GM19328 (cell line): ENCODE data around the gene RASGRF2.
"Not testable (repeated sequence)": the region's sequence is repeated elsewhere in the genome, so short reads cannot be mapped to it uniquely, and the experiment has no call there.

ENCODE experiments used
- ATAC-seq: cut with Tn5 transposase; IDR thresholded peaks from one replicate; pipeline ENCODE4 v1.9.1; 2021; ENCODE audit warnings: mild to moderate bottlenecking, moderate library complexity; ENCODE audit not compliant: unreplicated experiment

The RASGRF2 gene

DNA sequence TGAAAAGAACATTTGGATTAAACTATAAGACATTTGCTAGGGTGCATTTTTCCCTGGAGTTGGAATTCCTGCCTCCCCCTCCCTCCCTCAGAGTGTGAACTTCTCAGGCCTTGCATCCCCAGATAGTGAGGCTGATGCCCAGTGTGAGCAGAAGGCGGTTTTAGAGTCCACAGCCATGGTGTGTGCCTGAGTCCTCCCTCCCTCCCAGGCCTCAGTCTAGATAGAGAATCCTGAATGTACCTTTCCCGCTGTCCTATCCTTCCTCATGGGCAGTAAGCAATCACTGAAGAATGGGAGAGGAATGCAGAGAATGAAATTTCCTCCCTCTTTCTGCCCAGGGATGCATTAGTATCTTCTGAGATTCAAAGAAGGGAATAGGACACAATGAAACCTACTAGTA is 108.5 kb downstream of the RASGRF2 start:
- ATAC-seq: no peak

GRCh38 chr5:81069990-81070389 is 109.8 kb downstream of the RASGRF2 start:
- no peak for ATAC-seq

GRCh38 chr5:81070571-81071255 is 110.5 kb downstream of the RASGRF2 start:
- no peak for ATAC-seq

GRCh38 chr5:81075041-81075440 is 114.9 kb downstream of the RASGRF2 start:
- ATAC-seq: no peak

DNA sequence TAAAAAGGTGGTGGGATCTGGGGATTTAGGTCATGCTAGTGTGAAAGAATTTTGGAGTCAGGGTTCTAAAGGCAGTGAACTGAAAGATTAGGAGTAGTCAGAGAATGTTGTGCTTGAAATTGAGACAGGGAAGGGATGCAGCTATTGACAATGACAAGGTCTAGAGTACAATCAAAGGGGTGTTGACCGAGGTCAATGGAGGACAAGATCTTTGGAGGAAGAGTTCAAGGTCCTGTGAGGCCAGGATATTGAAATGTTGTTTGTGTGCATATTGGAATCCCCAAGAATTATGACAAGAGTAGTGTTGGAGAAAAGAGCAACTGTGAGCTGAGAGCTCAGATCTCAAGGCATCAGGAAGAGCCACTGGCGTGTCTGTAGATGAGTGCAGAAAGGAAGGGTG is 116.9 kb downstream of the RASGRF2 start:
- ATAC-seq: no peak

- ATAC-seq: no peak
These were observed 118.8 kb downstream of the RASGRF2 start for GRCh38 chr5:81078930-81079329.

- no peak for ATAC-seq
These were observed 120.8 kb downstream of the RASGRF2 start for GRCh38 chr5:81080809-81081460.

- ATAC-seq: no peak
These were observed 121.3 kb downstream of the RASGRF2 start for GRCh38 chr5:81081461-81081835.

DNA sequence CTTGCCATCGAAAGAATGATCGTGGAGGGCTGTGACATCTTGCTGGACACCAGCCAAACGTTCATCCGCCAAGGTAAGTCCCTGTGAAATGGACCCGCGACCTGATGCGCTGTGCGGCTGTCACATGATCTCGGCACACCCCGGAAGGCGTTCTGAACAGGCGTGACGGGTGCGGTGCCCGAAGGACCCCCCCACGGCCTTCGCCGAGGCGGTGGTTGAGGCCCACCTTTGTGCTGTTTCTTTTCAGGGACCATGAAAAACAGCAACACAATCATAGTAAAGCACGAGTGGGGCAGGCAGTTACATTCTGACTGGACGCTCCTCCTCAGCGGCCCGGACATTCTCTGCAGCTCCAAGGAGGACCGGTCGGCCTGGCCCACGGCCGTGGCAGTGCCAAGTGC is 126.7 kb downstream of the RASGRF2 start:
- no peak for ATAC-seq

- no peak for ATAC-seq
These were observed 131.0 kb downstream of the RASGRF2 start for GRCh38 chr5:81091199-81091598.

- no peak for ATAC-seq
These were observed 133.5 kb downstream of the RASGRF2 start for GRCh38 chr5:81093536-81094196.

DNA sequence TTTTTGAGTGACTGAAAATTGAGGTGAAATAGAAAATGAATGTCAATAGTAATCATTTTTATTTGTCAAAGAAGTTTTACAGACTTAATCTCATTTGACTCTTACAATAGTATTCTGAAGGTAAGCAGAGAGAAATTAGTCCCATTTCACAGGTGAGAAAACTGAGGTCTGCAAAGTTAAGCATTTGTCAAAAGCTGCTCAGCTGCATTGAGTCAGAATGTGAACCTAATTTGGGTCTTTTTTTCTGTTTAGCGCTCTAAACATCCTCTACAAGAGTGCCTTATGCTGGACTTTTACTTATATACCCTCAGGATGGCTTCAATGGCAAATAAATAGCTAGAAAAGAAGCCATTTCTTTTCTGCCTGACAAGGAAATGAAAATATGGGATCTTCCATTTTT is 135.7 kb downstream of the RASGRF2 start:
- no peak for ATAC-seq

DNA sequence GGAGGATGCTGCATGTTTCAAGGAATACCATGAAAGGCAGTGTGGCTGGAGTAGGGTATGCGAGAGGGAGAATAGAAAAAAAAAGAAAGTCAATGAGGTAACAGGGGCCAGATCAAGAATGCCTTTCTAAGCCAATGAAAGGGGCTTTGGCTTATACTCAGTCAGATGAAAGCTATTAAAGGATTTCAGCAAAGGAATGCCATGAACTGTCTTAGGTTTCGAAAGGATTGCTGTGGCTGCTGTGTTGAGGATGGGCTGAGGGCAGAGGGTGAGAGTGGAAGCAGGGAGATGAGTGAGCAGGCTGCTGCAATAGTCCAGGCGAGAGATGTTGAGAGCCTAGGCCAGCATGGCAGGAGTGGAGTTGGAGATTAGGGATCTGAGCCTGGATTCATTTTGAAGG is 137.6 kb downstream of the RASGRF2 start:
- ATAC-seq: no peak

- no peak for ATAC-seq
These were observed 145.2 kb downstream of the RASGRF2 start for GRCh38 chr5:81105261-81105877.

- ATAC-seq: no peak
These were observed 155.1 kb downstream of the RASGRF2 start for GRCh38 chr5:81115261-81115660.

GRCh38 chr5:81117566-81117965 is 157.4 kb downstream of the RASGRF2 start:
- ATAC-seq: no peak

DNA sequence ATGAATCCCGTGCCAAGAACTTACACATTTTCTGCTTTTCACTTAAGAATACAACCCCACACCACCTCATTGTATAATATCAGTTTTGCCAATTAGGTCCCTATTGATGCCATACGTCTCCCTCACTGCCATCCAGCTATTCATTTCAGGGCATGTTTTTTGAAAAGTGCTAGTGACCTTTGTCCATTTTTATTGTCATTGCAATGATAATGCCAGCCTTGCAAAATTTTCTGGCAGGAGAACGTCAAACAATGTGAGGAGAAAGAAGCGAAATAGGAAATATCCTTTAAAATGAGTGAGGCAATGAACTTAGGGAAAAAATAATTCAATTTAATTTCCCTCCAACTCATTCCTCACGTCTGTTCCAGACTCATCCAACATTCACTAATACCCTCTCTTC is 161.1 kb downstream of the RASGRF2 start:
- ATAC-seq: no peak

DNA sequence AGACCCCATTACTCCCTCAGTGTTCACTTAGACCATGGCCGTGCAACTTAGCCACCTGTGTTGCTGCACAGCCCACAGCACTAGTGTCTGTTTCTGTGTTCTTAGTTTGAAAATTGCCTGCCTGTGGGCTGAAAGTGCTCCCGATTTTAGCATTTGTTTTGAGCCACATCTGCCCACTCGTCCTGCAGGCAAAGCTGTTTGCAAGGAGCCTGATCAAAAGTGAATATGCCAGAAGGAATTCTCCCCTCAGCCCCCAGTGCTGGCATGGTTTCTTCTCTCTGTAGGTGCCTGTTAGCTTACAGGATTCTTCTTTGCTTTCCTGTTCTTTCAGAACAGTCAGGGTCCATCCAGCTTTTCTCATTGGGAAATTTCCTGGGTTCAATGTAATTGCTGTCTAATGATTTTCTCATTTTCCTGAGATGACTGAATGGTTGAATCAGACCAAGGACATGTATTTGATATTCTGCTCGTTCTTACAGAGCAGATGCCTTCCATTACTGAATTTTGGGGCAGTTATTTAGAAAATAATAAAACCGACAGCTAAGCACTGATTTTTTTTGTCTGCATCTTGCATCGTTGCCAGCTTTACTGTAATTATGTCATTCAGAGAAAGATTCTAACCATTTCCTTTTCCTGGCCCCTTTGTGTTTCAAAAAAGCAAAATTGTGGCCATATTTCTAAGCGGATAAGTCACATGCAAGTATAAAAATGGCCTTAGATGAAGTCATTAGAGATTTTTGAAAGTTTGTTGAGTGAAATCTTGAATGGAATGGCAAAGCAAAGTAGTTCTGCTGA is 161.9 kb downstream of the RASGRF2 start:
- no peak for ATAC-seq

- not testable (repeated sequence) for ATAC-seq
These were observed 164.5 kb downstream of the RASGRF2 start for GRCh38 chr5:81124689-81125088.

DNA sequence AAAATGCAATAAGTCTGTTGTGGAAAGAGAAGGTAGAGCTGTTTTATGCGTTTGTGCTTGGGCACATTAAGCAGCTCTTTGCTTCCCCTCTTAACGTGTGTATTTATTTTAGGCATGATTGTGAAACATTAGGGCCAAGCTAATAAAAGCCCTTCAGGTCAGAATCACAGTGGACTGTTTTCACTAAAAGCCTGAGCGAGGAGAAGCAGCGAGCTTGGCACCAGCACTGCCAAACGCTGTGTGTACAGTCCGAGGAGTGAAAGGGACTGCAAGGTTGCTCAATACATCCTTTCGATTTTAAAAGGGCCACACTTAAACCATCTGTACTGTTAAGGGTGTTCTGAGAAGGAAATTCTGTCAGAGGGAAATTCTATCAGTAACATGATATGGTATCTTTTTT is 165.8 kb downstream of the RASGRF2 start:
- no peak for ATAC-seq

DNA sequence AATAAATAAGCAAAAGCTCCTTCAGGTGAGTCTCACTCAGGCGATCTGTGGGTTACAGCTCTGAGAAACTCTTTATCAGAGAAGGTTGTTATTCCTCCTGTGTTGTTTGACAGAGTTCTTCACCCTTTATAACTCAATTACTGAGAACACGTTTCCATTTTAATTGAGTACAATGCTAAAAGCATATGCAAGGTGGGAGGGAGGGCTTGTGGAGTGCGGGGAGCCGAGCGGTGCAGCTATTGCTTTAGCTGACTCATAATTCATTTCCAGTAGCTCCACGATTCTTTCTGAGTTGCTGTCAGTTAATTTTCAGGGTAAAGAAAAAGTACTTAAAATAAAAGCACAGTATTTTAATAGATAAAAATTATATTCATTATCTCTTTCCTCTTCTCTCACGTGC is 168.3 kb downstream of the RASGRF2 start:
- ATAC-seq: no peak
